HCT116 (cell line): ENCODE measurements around the gene STYXL1. TPM values are rescaled to one million over a fixed set of nuclear protein-coding genes. Genes with fewer than 3 reads are reported as not detected.

ENCODE experiments used
- ATAC-seq: fragments of 200-7000 bp; cut with Tn5 transposase; 2 replicates; pipeline ENCODE4 v1.9.1; 2020; ENCODE audit warnings: mild to moderate bottlenecking, moderate library complexity
- BruUV-seq: library from RNA; stranded (reverse); fragments of 400-500 nt; replicated peaks from 2 replicates; lab custom pipeline; 2021; lab: Mats Ljungman, UMichigan
- CTCF ChIA-PET: fragments of 300-600 bp; sonication (Branson Sonifier 250); formaldehyde crosslinking; loops from one replicate; lab custom pipeline; 2021; ENCODE audit warnings: antibody characterized with exemption; lab: Charles Lee
- POLR2A ChIA-PET: fragments of 300-600, 350-600 bp; sonication (Branson Sonifier 250); formaldehyde crosslinking; loops from one replicate; lab custom pipeline; 2021; ENCODE audit warnings: antibody characterized with exemption; lab: Charles Lee
- RAD21 ChIA-PET, 2 experiments: fragments of 300-600 bp; sonication (Branson Sonifier 250); formaldehyde crosslinking; loops; one replicate each; lab custom pipeline; 2023; ENCODE audit warnings: low total read pairs in 2 of 2; ENCODE audit not compliant: uncharacterized antibody in 2 of 2, unreplicated experiment in 2 of 2, low non-redundant PET in 1 of 2; lab: Charles Lee
- DNase-seq: peaks from one replicate; pipeline ENCODE4 v3.0.0-alpha.2; 2010; ENCODE audit warnings: low read depth, low spot score
- H2AFZ ChIP-seq: fragments of 200-600 bp; shearing (Covaris generic), sonication (generic); 2 replicates; pipeline ENCODE4 v1.6.1; 2017; ENCODE audit warnings: low read depth, mixed run types, mixed read lengths, antibody characterized with exemption, low read length; ENCODE audit not compliant: poor library complexity, severe bottlenecking
- H3K27ac ChIP-seq: 2 replicates; pipeline ENCODE4 v1.5.1; 2012; ENCODE audit warnings: low read depth, low read length
- H3K27me3 ChIP-seq: fragments of 200-600 bp; sonication (generic); 2 replicates; pipeline ENCODE4 v1.6.1; 2016; ENCODE audit warnings: mixed run types, low read length, mixed read lengths; ENCODE audit not compliant: insufficient read depth
- H3K36me3 ChIP-seq, 2 experiments: fragments of 200-500 bp in 1 of 2; fragments of 200-600 bp in 1 of 2; sonication (Bioruptor generic) in 1 of 2; sonication (generic) in 1 of 2; 2 replicates each; pipeline versions ENCODE4 v1.5.1 to v1.6.1; 2014 to 2016; ENCODE audit warnings: low read length in 2 of 2, inconsistent platforms in 1 of 2, mixed read lengths in 1 of 2, mixed run types in 1 of 2; ENCODE audit not compliant: insufficient read depth in 2 of 2, control insufficient read depth in 1 of 2
- H3K4me1 ChIP-seq, 2 experiments: fragments of 200-600 bp in 1 of 2; sonication (generic) in 1 of 2; 2 replicates each; pipeline versions ENCODE4 v1.5.1 to v1.6.1; 2012 to 2017; ENCODE audit warnings: low read length in 2 of 2, inconsistent platforms in 1 of 2, mild to moderate bottlenecking in 1 of 2, mixed read lengths in 1 of 2, mixed run types in 1 of 2, moderate library complexity in 1 of 2; ENCODE audit not compliant: insufficient read depth in 2 of 2, control insufficient read depth in 1 of 2
- H3K4me2 ChIP-seq: fragments of 200-600 bp; sonication (generic); 2 replicates; pipeline ENCODE4 v1.6.1; 2017; ENCODE audit warnings: mixed run types, low read length, mixed read lengths
- H3K4me3 ChIP-seq, 2 experiments: fragments of 200-600 bp in 1 of 2; sonication (generic) in 1 of 2; replicated peaks in 1 of 2; 2 replicates each; pipeline ENCODE4 v1.5.1; 2011 to 2016; ENCODE audit warnings: low read length in 2 of 2, control low read depth in 1 of 2, low read depth in 1 of 2, mild to moderate bottlenecking in 1 of 2, mixed read lengths in 1 of 2, mixed run types in 1 of 2
- H3K79me2 ChIP-seq: fragments of 200-600 bp; sonication (generic); 2 replicates; pipeline ENCODE4 v1.6.1; 2017; ENCODE audit warnings: mild to moderate bottlenecking, mixed run types, low read length, moderate library complexity, mixed read lengths; ENCODE audit not compliant: insufficient read depth
- H3K9ac ChIP-seq: fragments of 200-600 bp; sonication (generic); 2 replicates; pipeline ENCODE4 v1.6.1; 2016; ENCODE audit warnings: low read length, mixed read lengths
- H3K9me2 ChIP-seq: fragments of 200-600 bp; sonication (generic), shearing (Covaris generic); 2 replicates; pipeline ENCODE4 v1.6.1; 2017; ENCODE audit warnings: mixed run types, mild to moderate bottlenecking, moderate library complexity; ENCODE audit not compliant: insufficient read depth
- H3K9me3 ChIP-seq, 2 experiments: fragments of 200-500 bp in 1 of 2; fragments of 200-600 bp in 1 of 2; sonication (Bioruptor generic) in 1 of 2; sonication (generic) in 1 of 2; 2 replicates each; pipeline ENCODE4 v1.6.1; 2014 to 2017; ENCODE audit warnings: low read length in 2 of 2, mixed read lengths in 2 of 2, inconsistent platforms in 1 of 2, low read depth in 1 of 2, mild to moderate bottlenecking in 1 of 2, mixed run types in 1 of 2, moderate library complexity in 1 of 2; ENCODE audit not compliant: control insufficient read depth in 1 of 2, insufficient read depth in 1 of 2
- H4K20me1 ChIP-seq: fragments of 200-600 bp; sonication (generic), shearing (Covaris generic); 2 replicates; pipeline ENCODE4 v1.6.1; 2017; ENCODE audit warnings: mixed run types, mild to moderate bottlenecking, moderate library complexity; ENCODE audit not compliant: insufficient read depth
- CBX3 ChIP-seq: IDR thresholded peaks from 2 replicates; pipeline ENCODE4 v1.6.1; 2012; ENCODE audit warnings: low read depth
- ELF1 ChIP-seq: IDR thresholded peaks from 2 replicates; pipeline ENCODE4 v1.6.1; 2012; ENCODE audit warnings: low read depth, borderline replicate concordance
- EZH2phosphoT487 ChIP-seq: fragments of 200-600 bp; IDR thresholded peaks from 2 replicates; pipeline ENCODE4 v1.6.1; 2018; ENCODE audit warnings: antibody characterized with exemption, borderline replicate concordance
- JUND ChIP-seq: IDR thresholded peaks from 2 replicates; pipeline ENCODE4 v1.6.1; 2012
- POLR2A ChIP-seq: IDR thresholded peaks from 2 replicates; pipeline ENCODE4 v1.7.0; 2011; ENCODE audit warnings: borderline replicate concordance; ENCODE audit not compliant: insufficient read depth, insufficient read length; ENCODE audit errors: extremely low read depth
- SIN3A ChIP-seq: IDR thresholded peaks from 2 replicates; pipeline ENCODE4 v1.6.1; 2012; ENCODE audit warnings: low read depth
- SP1 ChIP-seq: IDR thresholded peaks from 2 replicates; pipeline ENCODE4 v1.6.1; 2012; ENCODE audit warnings: low read depth
- YY1 ChIP-seq: IDR thresholded peaks from 2 replicates; pipeline ENCODE4 v1.6.1; 2011; ENCODE audit warnings: low read length, low read depth, moderate library complexity, mild to moderate bottlenecking; ENCODE audit not compliant: insufficient replicate concordance; ENCODE audit errors: extremely low read depth
- intact Hi-C: fragments of 100-400 bp; cut with micrococcal nuclease; formaldehyde crosslinking; loops from 2 replicates; pipeline ENCODE4 v1.10.0; 2022
- total RNA-seq: library from RNA; stranded (reverse); gene quantifications from one replicate; pipeline ENCODE4 v1.2.1, GENCODE V29; 2021; ENCODE audit not compliant: unreplicated experiment
- TF ChIP-seq, protein P1 (sequence below), 3 experiments: fragments of 200-600 bp in 1 of 3; sonication (generic) in 1 of 3; IDR thresholded peaks in 2 of 3; conservative IDR thresholded peaks in 1 of 3; 2 replicates each; pipeline ENCODE4 v1.5.1; 2012 to 2017; ENCODE audit warnings: low read depth in 2 of 3, low read length in 2 of 3, antibody characterized with exemption in 1 of 3, borderline replicate concordance in 1 of 3, control low read depth in 1 of 3, mild to moderate bottlenecking in 1 of 3, mixed read lengths in 1 of 3, mixed run types in 1 of 3, moderate library complexity in 1 of 3; ENCODE audit not compliant: insufficient read depth in 1 of 3

STYXL1 gene
- total RNA-seq, 1 experiment from 2014 or later: 32.5 TPM

- Histone ChIP-seq H3K9ac (no peak overlapping the region), H3K27ac (no peak overlapping the region), H3K27me3 (no peaks in the 10 kb centered on the region), H2AFZ (no peak overlapping the region), H4K20me1 (no peaks in the 10 kb centered on the region), H3K79me2 (peaks cover 3% of the 10 kb centered on the region; the same call in 1 of the 2 replicates), H3K9me2 (no peaks in the 10 kb centered on the region), H3K4me2 (no peak overlapping the region), H3K9me3 (no peaks in the 10 kb centered on the region), H3K36me3 (peaks cover 7 to 10% of the 10 kb centered on the region in 2 experiments; a peak in 3 of 4 replicates), H3K4me1 (peaks cover 7 to 11% of the 10 kb centered on the region in 2 experiments; a peak in 2 of 4 replicates), H3K4me3 (no peak overlapping the region)
- BruUV-seq: no TSS peak
- ChIA-PET POLR2A (interaction anchor here (0.9 kb wide), 1 partner anchor 9 kb away, joined by 3 read pairs; no protein-coding TSS in a partner anchor), CTCF (interaction anchor here (0.9 kb wide), 1 partner anchor 85 kb away, joined by 3 read pairs; no protein-coding TSS in a partner anchor), RAD21 (interaction anchor here in 1 of 2 experiments (0.6 kb wide), 1 partner anchor 264 kb away, joined by 8 read pairs; no protein-coding TSS in a partner anchor)
- intact Hi-C loops: no loop called here
- DNase-seq (no peak), ATAC-seq (no peak)
- TF ChIP-seq JUND (no peak), YY1 (no peak), EZH2phosphoT487 (no peak), SP1 (no peak), CBX3 (no peak), SIN3A (no peak), POLR2A (no peak), ELF1 (no peak)
- TF ChIP-seq, protein P1, sequence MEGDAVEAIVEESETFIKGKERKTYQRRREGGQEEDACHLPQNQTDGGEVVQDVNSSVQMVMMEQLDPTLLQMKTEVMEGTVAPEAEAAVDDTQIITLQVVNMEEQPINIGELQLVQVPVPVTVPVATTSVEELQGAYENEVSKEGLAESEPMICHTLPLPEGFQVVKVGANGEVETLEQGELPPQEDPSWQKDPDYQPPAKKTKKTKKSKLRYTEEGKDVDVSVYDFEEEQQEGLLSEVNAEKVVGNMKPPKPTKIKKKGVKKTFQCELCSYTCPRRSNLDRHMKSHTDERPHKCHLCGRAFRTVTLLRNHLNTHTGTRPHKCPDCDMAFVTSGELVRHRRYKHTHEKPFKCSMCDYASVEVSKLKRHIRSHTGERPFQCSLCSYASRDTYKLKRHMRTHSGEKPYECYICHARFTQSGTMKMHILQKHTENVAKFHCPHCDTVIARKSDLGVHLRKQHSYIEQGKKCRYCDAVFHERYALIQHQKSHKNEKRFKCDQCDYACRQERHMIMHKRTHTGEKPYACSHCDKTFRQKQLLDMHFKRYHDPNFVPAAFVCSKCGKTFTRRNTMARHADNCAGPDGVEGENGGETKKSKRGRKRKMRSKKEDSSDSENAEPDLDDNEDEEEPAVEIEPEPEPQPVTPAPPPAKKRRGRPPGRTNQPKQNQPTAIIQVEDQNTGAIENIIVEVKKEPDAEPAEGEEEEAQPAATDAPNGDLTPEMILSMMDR (IDR thresholded peaks at IDR 0.05 in 2 of 3, conservative IDR thresholded peaks at IDR 0.05 in 1 of 3; ENCODE audit: borderline replicate concordance in 1 of 3, insufficient read depth in 1 of 3, low read depth in 2 of 3, low read length in 2 of 3): no peak
Measured at GRCh38 chr7:75951506-75951905, 96.3 kb downstream of the STYXL1 start.
